Stimulated activated CD8-positive, alpha-beta memory T cell treated with anti-CD3 and anti-CD28 coated beads, Interleukin-7, amount 100 ng/mL, for 4 hours (primary cell): ENCODE measurements around the gene RALGPS1.

ENCODE experiments used
- DNase-seq, 2 donors: peaks; one replicate each; pipeline ENCODE4 v3.0.0-alpha.2; 2020; ENCODE audit warnings: low read depth in 2 of 2

RALGPS1 gene

GRCh38 chr9:127187231-127187956 is 272.8 kb downstream of the RALGPS1 start:
- DNase-seq, result no peak

- DNase-seq, result no peak
Observed at GRCh38 chr9:127188396-127188795, 273.8 kb downstream of the RALGPS1 start.

GRCh38 chr9:127189628-127190027 is 275.0 kb downstream of the RALGPS1 start:
- DNase-seq, result no peak

GRCh38 chr9:127192744-127193143 is 278.2 kb downstream of the RALGPS1 start:
- no peak for DNase-seq

DNA sequence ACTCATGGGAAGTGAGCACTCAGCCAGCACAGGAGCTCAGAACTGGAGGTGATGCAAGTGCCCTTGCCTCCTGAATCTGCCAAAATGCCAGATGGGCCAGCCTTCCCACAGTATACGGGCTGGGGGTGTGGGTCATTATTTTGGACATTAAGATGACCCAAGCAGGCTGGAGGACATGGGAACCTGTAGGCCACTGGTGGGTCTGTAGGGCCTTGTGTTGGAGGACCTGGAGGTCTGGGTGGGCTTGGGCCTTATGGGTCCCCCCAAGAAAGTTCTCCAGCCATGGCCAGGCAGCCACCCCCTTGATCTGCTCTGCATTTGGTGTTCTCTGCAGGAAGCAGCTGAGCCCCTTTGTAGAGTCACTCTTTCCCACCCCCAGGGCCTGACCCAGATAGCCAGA is 278.9 kb downstream of the RALGPS1 start:
- no peak for DNase-seq

DNA sequence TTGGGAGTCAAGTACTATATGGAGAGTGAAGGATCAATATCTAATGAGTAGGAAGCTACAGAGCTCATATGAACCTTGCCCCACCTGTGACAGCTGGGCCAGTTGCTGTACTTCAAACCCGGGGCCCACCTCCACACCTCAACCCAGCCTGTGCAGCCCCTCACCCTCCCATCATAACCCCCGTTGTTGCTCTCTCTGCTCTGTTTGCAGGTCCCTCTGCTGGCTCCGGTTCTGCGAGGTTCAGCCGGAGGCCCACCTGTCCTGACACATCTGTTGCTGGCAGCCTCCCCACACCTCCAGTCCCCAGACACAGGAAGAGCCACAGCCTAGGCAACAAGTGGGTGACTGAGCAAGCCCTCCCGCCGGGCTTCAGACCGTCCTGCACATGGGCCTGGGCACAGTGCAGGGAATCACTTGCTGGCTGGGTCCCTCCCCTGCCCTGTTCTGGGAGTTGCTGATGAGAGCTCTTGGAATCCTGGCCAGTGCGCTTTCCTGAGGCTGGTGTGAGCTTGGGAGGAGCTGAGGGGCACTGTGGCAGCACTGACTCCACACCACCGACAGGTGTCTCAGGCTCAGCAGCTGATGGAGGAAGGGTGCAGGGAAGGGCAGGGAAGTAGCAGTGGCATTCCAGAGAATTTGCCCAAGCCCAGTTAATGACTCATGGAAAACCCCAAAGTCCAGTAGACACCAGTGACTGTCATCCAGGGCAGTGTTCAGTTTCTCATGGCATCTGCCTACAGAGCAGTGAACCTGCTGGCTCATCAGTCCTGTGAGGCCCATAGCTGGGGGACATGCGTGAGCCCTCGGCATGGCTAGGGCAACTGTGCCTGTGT is 280.5 kb downstream of the RALGPS1 start:
- no peak for DNase-seq

- no peak for DNase-seq
Observed at GRCh38 chr9:127195976-127196825, 281.6 kb downstream of the RALGPS1 start.

GRCh38 chr9:127196826-127197145 is 282.2 kb downstream of the RALGPS1 start:
- DNase-seq, result no peak

GRCh38 chr9:127197186-127197860 is 282.7 kb downstream of the RALGPS1 start:
- DNase-seq, result no peak

DNA sequence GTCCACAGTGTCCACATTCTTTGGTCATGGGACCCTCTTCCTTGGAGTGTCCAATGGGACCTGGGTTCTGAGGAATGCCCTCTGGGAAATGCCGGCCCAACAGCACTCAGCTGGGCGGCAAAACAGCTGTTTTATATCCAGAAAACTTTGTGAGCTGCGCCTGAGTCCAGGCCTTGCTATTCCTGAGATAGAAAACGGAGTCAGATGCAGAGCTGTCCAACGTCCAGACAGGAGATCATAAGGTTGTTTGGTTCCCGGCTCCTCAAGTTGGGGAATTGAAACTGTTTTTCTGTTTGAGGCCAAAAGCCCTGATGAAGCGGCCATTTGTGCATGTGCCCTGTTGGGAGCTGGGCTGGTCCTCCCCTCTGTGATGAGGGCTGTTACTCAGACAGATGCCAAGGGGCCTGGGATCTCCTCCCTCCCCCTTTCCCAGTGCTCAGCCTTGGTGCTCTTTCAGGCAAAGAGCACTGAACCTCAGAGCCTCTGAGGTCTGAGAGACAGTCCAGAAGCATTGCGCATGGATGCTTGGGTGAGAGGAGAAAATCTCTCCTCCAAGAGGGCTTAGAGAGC is 283.4 kb downstream of the RALGPS1 start:
- DNase-seq, result no peak

GRCh38 chr9:127198587-127198986 is 284.0 kb downstream of the RALGPS1 start:
- DNase-seq, result no peak

DNA sequence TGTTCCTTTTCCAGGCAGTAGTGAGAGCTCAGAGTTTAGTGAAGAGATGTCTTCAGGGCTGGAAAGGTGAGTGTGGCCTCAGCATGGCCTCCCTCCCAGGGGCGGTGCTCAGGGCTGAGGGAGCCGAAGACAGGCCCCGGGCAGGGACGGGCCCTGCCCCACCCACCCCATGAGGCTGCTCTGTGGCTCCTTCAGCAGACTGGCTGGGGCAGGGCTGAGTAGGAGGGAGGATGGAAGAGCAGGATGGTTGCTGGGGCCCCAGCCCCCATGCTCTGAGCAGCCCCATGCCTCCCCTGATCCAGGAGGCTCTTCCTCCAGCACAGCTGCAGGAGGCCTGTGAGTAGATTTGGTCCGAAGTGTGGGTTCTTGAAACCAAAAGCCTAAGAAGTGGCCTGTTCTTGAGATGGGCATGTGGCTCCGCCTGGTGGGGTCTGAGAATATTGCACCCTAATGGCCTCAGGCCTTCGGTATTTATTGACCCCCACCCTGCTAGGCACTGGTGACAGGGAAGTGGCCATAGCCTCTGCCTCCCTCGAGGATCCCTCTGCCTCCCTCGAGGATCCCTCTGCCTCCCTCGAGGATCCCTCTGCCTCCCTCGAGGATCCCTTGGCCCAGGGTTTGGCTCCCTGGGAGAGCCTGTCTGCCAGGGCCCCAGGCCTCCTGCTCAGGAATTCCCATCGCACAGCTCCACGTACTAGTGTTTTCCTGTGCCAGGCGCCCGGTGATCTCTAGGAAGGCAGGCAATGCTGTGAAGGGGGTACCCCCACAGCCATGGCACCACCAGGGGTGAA is 284.6 kb downstream of the RALGPS1 start:
- peak; percentile 50 to 58 for DNase-seq

DNA sequence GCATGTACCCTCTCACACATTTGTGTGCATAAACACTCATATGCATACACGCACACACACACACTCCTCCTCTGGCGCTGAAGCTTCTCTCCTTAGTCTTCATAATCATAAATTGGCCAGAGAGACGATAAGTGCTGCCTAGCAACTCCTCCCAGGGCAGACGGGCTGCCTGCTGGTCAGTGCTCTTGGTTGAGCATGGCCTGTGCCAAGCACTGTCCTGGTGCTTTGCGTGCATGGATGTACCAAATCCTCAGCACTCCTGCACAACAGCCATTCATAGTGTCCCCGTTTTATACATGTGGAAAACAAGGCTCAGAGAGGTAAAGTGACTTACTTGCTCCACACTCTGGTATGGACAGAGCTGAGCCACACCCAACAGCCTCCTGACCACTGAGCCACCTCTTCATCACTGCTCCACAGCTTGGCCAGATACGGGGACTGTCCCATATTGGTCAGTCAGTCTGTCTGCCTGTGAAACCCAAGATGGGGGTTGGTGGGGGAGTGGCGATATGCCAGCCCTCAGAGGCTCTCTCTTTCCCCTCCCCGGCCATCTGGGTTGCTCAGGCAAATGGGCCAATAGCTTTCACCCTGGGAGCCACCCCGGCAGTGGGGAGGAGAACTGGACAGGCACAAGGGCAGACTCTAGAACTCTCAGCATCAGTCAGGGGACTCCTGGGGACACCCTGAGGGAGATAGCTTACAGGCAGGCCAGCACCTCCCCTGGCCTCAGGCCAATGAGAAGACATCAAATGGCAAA is 285.7 kb downstream of the RALGPS1 start:
- no peak for DNase-seq

GRCh38 chr9:127201071-127201541 is 286.5 kb downstream of the RALGPS1 start:
- no peak for DNase-seq

GRCh38 chr9:127201731-127202130 is 287.1 kb downstream of the RALGPS1 start:
- DNase-seq, result no peak

GRCh38 chr9:127202461-127203169 is 288.0 kb downstream of the RALGPS1 start:
- DNase-seq, result no peak

GRCh38 chr9:127203681-127204327 is 289.2 kb downstream of the RALGPS1 start:
- DNase-seq, result no peak

DNA sequence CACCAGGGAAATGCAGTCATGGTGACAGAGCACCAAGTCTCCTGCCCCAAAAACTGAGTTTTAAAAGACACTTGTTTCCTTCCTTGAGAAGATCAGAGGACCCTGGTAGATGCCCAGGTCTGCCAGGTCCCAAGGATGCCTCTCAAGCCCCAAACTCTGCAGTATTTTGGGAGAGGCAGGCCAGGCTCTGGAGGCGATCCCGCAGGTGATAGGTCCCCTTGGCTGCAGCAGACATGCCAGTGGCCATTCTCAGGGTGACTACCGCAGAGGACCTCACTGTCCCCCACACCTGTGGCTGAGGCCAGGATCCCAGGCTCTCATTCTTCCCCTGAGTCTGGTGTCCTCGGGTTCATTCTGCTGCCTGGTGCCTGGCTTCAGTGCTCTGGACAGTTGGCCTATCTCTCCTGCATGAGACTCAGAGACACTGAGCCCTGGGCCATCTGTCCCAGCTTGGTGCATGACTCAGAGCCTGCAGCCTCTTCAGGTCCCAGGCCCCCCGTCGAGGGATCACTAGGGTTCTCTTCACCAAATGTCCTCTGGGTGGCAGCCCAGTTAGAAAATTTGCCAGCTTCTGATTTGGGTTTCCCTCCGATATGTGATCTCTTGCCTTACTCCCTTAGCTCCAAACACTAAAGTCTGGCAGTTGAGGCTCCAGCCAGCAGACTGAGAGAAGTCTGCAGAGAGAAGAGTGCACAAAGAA is 290.3 kb downstream of the RALGPS1 start:
- DNase-seq, result no peak
